Activated naive CD4-positive, alpha-beta T cell treated with anti-CD3 and anti-CD28 coated beads, Interleukin-2, amount 50 U/mL, for 16 hours (primary cell): ENCODE measurements around the gene SGCD.

Experiments used
- DNase-seq: peaks from one replicate; pipeline ENCODE4 v3.0.0-alpha.2; 2020

SGCD gene

GRCh38 chr5:156326718-156327259 lies at the start of gene SGCD:
SGCD (plus strand) TSS chr5:156327164.
- DNase-seq = no peak

- no peak for DNase-seq
Measured at GRCh38 chr5:156277290-156277689, 49.7 kb upstream of the SGCD start.

- no peak for DNase-seq
Measured at GRCh38 chr5:156295431-156295830, 31.5 kb upstream of the SGCD start.

GRCh38 chr5:156310115-156310514 lies 16.8 kb upstream of the SGCD start:
- DNase-seq = no peak

GRCh38 chr5:156312897-156313694 lies 13.9 kb upstream of the SGCD start:
- no peak for DNase-seq

GRCh38 chr5:156314416-156314815 lies 12.5 kb upstream of the SGCD start:
- no peak for DNase-seq

GRCh38 chr5:156322666-156323065 lies 4.3 kb upstream of the SGCD start:
- DNase-seq = no peak

- DNase-seq = no peak
Measured at GRCh38 chr5:156327296-156327695, 332 bp downstream of the SGCD start.

- no peak for DNase-seq
Measured at GRCh38 chr5:156328161-156328560, 1.2 kb downstream of the SGCD start.

GRCh38 chr5:156328766-156329165 lies 1.8 kb downstream of the SGCD start:
- no peak for DNase-seq

- no peak for DNase-seq
Measured at GRCh38 chr5:156329171-156329611, 2.2 kb downstream of the SGCD start.

GRCh38 chr5:156330141-156330870 lies 3.3 kb downstream of the SGCD start:
- no peak for DNase-seq

- no peak for DNase-seq
Measured at GRCh38 chr5:156331181-156331580, 4.2 kb downstream of the SGCD start.

- no peak for DNase-seq
Measured at GRCh38 chr5:156331845-156332244, 4.9 kb downstream of the SGCD start.

- DNase-seq = no peak
Measured at GRCh38 chr5:156332245-156332644, 5.3 kb downstream of the SGCD start.

- no peak for DNase-seq
Measured at GRCh38 chr5:156339139-156339841, 12.3 kb downstream of the SGCD start.

GRCh38 chr5:156340893-156341292 lies 13.9 kb downstream of the SGCD start:
- DNase-seq = no peak

- no peak for DNase-seq
Measured at GRCh38 chr5:156350256-156350655, 23.3 kb downstream of the SGCD start.

GRCh38 chr5:156351423-156351822 lies 24.5 kb downstream of the SGCD start:
- no peak for DNase-seq

GRCh38 chr5:156354571-156354970 lies 27.6 kb downstream of the SGCD start:
- no peak for DNase-seq

GRCh38 chr5:156356238-156356637 lies 29.3 kb downstream of the SGCD start:
- DNase-seq = no peak

GRCh38 chr5:156359476-156359875 lies 32.5 kb downstream of the SGCD start:
- DNase-seq = no peak

- DNase-seq = no peak
Measured at GRCh38 chr5:156361436-156362109, 34.6 kb downstream of the SGCD start.
